Midbrain (tissue), 1 donor: ENCODE data around the gene S100A11.
A peak's percentile ranks its signal among the peaks of the same experiment; 100 is the strongest.
"Not testable (repeated sequence)": the region's sequence is repeated elsewhere in the genome, so short reads cannot be mapped to it uniquely, and the experiment has no call there.

Source experiments
- DNase-seq: peaks from one replicate; lab custom pipeline; 2025; lab: John Stamatoyannopoulos, UW

S100A11 gene

DNA sequence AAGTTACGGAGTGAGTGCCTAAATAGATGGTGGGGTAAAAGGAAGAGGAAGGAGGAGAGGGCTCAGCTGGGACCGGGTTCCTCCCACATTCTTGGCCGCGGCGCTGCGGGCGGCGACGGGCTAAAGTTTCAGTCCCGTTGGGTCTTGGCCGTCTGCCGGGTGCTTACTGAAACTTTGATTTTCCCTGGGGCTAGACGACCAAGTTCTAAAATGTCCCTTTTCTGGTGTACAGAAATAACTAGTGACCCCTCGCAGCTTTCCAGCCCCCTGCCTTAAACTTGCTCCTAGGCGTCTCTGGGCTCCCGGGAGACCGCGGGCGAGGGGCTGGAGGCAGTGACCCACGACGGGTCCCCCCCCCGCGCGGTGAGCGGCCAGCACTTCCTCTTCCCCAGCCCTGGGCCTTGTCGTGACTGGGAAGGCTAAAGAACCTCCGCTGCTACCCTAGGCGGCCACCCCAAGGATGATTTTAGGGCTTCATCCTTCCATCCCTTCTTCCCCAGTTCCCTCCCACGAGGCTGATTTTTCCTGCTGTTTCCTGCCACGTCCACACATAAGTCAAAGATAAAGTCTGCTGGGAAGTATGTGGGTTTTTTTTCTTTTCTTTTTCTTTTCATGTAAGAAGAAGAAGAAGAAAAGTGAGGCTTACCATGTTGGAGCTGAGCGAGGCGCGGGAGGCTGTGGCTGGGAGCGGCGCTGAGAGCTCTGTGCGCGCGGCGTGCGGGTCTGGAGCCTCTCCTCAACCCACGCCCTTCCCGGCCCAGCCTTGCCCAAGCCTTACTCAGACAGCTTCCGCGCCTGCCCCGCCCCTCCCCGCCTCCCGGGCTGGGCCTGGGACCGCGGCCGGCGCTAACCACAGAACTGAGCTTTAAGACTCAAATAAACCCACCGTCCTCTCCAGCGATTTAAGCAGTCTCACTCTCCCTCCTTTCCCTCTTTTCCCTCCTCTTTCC lies at the start of gene S100A11:
S100A11 (minus strand) TSS at position 738 of the 950 bp plus-strand sequence; CDS start at position 649, 89 bp downstream.
- peak; percentile 9 for DNase-seq

DNA sequence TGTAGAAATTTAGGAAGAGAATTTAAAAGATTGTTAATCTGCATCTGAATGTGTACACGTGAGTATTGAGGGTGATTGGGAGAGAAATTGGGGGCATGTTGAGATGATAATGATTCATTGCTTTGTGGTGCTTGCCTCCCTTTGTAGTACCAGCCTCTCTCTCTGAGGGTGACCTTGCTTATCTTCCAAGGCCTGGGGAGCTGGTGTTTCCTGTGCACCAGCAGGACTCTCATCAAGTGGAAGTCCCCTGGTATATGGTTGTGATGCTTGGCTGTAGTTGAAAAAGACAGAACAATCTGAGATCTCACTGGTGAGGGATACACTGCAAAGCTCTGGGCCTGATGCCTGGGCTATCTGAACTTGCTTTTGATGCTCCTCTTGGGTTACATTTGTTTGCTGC lies 48.0 kb upstream of the S100A11 start:
- DNase-seq: no peak

DNA sequence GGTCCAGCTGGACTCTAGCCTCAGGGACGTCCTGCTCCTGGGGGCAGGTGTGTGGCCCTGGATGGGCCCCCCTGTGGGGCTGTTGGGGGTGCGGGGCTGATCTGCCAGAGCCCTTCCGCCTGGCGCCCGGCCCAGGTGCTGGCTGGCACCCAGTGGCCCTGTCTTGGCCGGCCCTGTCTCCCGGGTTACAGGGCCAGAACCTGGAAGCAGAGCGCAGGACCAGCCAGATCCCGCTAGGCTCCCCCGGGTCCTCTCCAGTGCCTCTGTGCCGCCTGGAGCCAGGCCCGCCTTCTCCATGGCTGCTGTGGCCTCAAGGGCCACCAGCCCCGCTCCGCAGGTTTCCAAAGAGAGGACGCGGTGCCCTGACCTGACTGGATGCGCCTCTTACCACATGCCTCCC lies 44.2 kb upstream of the S100A11 start:
- not testable (repeated sequence) for DNase-seq

DNA sequence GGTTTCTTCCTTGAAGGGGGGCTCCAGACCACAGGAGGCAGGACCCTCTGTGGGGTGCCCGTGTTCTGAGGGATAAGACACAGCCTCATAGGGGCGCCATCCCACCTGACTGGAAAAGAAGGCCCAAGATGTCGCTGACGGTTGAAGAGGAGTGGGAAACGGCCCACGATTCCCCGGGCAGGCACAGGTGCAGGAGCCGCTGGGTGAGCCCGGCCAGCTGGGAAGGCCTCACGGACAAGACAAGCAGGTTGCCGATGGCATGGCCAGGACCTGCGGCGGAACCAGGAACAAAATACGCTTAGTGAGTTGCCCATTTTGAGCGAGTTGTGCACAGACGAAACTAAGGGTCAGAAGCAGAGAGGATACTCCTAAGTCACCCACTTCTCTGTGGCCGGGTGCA lies 43.7 kb upstream of the S100A11 start:
- DNase-seq: not testable (repeated sequence)

DNA sequence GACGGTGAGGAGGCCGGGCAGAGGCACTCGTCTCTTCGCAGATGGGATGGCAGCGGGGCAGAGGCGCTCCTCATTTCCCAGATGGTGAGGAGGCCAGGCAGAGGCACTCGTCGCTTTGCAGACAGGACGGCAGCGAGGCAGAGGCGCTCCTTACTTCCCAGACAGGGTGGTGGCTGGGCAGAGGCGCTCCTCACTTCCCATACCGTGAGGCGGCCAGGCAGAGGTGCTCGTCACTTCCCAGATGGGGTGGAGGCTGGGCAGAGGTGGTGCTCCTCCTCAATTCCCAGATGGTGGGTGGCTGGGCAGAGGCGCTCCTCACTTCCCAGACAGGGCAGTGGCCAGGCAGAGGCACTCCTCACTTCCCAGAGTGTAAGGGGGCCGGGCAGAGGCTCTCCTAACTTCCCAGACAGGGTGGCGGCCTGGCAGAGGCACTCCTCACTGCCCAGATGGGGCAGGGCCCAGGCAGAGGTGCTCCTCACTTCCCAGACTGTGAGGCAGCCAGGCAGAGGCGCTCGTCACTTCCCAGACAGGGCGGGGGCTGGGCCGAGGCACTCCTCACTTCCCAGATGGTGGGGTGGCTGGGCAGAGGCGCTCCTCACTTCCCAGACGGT lies 42.1 kb upstream of the S100A11 start:
- no peak for DNase-seq

DNA sequence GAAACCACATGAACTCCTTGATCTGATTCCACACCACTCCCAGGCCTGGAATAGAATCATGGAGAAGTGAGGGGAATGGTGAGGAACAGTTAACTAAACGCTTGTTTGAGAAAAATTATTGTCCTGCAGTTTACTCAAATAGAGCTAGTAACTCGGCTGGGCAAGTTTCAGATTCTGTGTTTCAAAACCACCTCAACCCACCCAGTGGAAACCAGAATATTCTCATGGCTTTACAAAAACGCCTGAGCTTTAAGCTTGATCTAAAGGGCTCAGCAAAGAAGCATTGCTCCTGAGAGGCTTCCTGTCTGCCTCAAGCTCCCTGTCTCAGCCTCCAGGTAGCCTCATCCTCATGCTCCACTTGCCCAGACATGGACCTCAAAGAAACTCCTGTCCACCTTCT lies 35.5 kb upstream of the S100A11 start:
- DNase-seq: no peak

DNA sequence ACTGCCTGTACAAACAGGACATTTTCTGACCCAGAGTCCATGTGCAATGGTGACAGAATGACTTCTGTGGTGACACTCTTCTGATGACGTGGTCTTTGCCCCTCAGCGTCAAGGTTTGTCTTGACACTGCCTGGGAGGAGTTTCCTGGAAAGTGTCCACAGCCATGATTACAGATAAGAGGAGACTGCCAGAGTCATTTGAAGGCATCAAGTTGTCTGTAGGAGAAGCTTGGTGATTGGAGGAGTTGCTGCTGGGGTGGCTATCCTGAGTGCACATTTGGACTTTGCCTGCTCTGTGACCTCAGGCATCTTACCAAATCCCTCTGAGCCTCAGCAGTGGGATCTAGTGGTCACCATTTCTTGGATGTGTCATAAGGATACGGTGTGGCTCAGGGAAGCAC lies 34.3 kb upstream of the S100A11 start:
- no peak for DNase-seq

DNA sequence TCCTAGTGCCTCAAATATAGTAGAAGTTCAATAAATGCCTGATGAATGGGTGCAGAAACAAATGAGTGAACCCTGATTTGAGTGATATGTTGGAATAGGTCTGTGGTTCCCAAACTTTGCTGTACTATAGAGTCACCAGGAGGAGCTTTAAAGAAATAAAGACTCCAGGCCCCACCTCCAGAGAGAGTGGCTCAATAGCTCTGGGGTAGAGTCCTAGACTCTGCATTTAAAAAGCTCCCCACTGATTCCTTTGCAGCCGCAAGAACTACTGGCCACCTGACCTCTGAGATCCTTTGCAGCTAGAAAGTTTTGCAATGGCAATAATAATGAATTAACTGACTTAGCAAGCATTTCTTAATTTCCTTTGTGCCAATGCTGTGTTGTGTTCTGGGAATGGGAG lies 31.1 kb upstream of the S100A11 start:
- no peak for DNase-seq

DNA sequence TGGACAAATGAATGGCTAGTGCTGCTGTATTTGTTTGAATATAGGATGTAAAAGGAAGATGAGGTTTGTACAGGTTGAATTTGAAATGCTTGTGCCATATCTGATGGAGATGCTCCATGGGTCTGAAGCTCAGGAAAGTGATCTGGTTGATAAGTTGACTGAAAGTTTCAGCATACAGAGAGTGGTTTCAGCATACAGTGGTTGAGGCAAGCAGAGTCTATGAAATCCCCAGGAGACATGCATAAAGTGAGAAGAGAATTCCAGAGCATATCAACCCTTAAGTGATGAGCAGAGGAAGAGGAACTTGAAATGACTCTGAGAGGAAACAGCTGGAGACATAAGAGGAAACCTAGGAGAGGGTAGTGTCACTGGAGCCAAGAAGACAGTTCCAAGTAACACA lies 30.3 kb upstream of the S100A11 start:
- no peak for DNase-seq

DNA sequence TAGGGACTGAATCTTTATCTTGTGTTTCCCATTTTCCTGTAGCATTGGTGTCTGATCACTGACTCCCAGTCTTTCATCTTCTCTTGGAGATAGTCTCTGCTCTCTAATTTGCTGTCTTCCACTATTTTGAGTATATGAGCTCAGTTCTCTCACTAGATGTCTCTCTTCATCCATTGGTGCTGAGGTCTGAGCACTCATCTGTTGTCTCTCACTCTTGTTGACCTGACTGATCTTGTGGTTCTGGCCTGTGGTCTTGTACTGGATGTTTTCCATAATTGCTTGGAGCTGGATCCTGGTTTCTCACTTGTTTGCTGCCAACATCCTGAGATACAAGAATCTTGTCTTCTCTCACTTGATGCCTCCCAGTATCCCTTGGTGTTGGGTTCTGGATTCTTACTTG lies 25.1 kb upstream of the S100A11 start:
- no peak for DNase-seq

DNA sequence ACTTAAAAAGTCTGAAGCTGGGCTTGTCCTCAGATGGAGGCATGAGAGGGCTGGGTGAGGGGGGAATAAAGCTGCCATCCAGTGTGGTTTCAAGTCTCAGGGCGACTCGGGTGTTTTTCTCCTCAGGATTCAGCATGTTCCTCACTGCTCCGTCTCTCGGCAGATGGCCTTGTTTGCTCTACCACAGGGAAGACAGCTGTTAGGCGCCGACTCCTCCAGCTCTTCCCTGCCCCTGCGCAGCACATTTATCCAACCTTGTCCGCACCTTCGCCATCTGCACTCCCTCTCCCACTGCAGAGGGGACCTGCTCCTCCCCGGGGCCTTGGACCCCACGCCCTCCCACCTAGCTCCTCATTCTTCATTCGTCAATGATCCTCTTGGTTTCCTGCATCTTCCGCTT lies 16.6 kb upstream of the S100A11 start:
- DNase-seq: no peak

DNA sequence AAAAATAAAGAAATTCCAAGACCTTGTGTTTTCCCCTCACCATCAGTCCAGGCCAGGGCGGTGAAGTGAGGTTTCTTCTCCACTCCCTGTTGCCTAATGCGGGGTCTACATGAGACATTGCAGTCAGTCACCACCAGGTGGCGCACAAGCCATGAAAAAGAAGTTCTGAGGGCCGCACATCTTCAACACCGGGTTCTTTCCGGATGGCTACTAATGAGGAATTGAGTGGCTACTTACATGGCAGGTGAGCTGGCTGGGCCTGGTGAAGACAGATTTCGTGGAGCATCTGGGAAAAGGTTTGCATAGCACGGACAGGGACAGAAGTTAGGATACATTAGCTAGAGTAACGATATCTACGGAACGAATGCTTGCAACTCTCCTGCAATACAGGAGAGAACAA lies 15.8 kb upstream of the S100A11 start:
- DNase-seq: peak; percentile 88

DNA sequence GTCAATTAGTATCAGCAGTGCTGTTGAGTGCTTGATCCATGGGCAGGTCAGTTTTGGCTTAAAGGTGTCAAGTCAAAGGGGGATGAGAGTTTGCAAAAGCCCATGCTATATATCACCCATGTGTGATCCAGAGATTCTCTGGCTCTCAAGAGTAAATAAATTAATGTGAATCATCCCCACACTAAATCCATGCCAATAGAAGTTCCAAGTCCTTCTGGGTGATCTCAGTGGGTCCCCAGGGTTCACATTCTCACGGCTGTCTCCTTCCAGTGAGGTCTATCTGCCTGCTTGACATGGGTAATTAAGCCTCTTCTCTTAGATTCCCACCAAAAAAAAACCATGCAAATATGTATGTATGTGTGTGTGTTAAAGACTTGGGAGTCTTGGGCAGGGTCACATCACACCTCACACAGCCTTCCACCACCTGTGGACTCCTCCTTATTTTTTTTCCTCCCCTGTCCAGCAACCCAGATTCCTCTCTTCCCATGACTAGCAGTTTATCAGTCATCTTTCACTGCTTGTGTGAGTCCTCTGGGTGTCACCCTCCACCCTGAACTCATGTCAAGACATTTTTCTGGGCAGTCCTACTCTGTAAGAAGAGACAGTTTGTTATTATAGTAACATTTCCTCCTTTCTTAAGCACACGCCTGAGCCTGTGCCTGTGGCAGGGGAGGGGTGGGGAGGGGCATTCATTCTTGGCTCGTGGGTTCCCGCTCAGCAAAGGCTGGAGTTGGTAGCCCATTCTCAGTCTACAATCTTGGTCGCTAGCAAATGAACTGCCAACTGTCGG lies 14.3 kb upstream of the S100A11 start:
- no peak for DNase-seq

DNA sequence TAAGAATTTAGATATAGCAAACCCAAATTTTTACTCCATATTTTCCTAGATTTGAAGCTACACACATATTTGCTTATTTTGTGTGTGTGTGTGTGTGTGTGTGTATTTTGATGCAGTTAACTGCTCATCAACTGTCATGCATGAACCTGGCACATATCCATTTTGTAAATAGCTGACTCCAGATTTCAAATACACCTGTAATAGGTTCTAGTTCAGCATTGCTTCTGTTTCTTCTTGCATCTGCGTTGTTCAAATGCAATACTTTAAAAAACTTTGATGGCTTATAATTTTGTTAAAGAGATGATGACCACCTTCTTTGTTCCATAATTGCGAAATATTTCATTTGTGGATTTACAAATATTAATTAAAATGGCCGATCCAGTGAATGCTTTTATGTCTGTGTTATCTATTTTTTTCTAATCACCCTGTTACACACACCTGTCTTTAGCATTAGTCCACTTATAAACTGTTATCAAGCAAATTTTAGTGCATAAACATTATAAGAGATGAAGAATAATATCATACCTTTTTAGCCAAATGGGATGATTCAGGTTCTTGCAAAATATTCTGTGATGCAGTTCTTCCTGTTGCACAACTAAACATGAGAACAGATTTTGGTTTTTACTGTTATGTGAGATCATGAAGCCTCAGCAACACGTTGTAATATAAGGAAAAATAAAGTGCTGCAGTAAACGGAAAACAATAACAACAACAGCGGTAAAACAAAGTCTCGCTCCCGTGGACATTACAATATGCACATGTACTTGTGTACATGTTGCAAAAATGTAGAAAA lies 12.7 kb upstream of the S100A11 start:
- DNase-seq: no peak

DNA sequence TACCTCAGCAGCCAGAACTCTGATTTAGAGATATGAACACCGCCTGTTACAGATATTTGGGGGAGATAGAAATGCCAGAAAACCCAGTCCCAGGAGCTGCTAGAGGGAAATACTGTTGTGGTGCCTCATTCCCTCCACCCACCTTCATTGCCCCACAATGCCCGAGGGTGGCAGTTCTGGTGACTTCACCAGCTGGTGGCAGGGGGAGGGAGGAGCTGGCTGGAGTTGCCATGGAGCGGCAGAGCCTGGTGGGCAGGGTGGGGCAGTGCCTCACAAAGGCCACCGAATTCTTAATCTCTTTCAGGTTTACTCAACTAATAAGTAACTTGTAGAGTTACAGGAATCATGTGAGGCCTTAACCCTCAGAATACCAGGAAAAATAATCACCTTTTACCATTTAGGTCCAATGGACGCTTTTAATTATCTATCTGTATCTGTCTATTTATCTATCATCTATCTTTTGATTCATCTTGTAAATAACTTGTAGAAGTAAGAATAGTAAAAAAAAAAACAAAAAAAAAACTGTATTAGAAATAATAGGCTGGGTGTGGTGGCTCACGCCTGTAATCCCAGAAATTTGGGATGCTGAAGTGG lies 11.7 kb upstream of the S100A11 start:
- DNase-seq: no peak

DNA sequence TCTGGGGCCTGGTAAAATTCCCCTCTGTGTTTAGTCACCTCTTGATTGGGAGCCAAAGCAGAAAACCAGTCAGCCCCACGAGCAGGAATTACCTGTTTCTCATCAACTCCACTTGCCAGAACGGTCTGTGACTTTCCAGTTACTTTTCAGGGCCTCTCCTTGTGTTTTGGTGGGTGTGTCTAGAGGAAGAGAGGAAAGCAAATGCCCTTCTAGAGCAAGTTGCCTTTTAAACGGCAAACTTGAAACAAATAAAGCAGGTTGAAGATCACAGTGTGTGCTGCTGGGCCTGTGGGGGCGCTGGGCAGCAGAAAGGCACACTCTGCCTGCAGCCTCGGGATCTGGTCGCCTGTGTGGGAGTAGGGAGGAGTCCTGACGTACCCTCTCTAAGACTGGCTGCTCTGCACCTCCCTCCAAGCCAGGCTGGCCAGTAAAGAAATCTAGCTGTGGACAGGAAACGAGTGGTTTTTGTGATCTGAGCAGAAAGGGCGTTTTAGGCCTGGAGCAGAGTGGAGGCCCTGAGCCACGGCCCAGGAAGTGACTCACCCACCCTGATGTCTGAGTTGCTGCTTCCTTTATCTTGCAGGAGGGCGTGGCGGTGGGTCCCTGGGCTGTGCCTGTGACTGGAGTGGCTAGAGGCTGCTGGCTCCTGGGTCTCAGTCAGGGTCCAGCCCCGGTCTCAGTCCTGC lies 11.1 kb upstream of the S100A11 start:
- peak; percentile 52 for DNase-seq

DNA sequence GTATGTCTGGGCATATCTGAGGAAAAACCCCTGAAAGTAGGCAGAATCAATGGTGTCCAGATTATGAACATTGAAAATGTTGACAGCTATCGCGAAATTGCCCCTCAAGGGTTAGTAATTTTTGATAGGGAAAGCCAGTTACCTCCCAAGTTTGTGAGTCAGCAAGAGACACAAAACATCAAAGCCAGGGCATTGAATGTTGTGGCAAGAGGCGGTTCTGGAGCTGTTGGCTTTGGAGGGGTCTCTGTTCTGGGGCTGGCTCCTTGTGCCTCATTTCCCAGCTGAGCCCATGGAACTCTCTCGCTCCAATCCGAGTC lies 10.6 kb upstream of the S100A11 start:
- DNase-seq: no peak

DNA sequence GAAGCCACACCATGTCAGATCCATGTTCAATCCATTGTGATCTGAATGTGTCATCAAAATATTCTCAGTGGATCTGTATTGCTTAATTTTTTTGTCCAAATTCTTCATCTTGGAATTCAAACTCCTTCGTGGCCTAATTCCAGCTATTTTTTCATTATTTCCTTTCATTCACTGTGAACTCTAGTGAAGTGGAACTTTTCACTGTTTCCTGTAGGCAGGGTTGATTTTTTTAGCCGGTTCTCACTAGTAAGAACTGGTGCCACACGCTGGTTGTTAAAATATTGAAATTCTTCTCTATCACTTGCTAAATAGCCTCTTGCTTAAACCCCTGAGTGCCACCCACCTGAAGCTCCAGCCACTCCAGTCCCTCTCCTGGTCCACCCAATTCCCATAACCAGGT lies 7.6 kb upstream of the S100A11 start:
- no peak for DNase-seq

DNA sequence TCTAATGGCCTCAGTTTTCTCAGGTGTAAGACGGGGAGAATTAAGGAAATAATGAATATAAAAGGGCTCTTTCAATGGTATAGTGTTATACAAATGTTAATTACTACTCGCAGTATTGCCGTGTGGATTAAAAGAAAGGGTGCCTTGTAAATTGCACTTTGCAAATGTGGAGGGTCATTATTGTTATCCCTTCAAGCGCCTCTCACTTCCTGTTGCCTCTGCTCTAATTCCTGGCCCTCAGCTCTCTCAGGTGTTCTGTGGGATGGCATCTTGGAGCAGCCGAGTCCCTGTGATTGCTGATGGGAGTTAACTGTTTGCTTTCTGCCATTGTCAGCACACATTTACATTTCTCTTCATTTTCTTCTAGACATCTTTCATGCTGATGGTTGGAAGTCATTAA lies 7.1 kb upstream of the S100A11 start:
- no peak for DNase-seq

DNA sequence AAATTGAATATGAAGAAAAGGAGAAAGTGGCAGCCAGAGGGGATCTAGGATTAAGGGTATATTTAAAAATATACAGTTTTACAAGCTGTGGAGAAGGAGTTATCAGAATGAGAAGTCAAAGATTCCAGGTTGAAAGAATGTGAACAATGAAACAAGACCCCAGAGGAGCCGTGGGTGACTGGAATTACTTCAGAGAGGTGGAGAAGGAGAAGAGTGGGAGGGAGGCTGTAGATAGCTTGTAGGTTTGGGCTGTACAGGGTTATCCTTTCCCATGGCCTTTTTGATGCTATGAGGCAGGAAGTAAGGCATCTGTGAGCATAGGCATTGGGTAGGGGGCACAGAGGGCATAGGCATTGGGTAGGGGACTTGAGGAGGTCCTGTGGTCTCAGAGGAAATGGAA lies 5.2 kb upstream of the S100A11 start:
- no peak for DNase-seq

DNA sequence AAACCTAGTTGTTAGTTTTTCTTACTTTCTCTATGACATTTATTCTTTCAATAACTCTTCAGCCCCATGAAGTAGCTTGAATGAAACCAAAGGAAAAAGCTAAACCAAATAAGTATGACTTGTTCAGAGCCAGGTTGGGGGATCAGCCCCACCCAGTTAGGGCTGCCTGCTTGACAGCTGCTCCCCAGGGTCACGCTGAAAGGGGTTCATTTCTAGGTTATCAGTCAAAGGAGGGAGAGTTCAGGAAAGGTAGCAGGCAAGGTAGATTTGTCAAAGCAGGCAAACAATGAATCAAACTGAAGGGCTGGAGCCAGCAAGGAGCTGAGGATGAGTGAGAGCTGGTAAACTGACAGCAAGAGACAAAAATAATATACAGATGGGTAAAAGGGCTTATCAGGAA lies 3.1 kb upstream of the S100A11 start:
- DNase-seq: no peak
